OCI-LY3 (cell line): ENCODE data around the gene ZCCHC3.

ENCODE experiments used
- EZH2phosphoT487 ChIP-seq: fragments of 200-600 bp; shearing (Covaris generic); IDR thresholded peaks from 2 replicates; pipeline ENCODE4 v1.6.1; 2018; ENCODE audit warnings: antibody characterized with exemption, mixed run types, low read depth
- TF ChIP-seq, protein P1 (sequence below): fragments of 200-600, 300-600 bp; sonication (generic); IDR thresholded peaks from 2 replicates; pipeline ENCODE4 v1.5.1; 2014; ENCODE audit warnings: antibody characterized with exemption, low read length, low read depth

DNA sequence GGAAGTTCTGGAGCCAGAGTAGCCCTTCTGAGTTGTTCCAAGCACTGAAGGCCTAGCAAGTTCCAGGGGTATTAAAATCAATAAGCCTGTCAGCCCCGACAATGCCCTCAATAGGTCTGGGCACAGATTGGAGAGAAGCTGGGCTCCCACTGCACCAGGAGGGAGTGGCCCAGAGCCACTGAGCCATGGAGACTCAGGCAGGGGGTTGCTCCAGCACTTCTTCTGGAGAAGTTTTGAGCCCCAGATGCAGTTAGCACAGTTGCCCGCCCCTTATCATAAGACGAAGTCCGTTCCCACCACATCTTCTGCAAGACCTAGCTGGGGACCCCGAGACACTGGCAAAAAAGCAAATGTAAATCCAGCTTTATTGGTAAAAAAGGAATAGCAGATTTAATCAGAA is 26.9 kb upstream of the ZCCHC3 start:
- TF ChIP-seq, protein P1, sequence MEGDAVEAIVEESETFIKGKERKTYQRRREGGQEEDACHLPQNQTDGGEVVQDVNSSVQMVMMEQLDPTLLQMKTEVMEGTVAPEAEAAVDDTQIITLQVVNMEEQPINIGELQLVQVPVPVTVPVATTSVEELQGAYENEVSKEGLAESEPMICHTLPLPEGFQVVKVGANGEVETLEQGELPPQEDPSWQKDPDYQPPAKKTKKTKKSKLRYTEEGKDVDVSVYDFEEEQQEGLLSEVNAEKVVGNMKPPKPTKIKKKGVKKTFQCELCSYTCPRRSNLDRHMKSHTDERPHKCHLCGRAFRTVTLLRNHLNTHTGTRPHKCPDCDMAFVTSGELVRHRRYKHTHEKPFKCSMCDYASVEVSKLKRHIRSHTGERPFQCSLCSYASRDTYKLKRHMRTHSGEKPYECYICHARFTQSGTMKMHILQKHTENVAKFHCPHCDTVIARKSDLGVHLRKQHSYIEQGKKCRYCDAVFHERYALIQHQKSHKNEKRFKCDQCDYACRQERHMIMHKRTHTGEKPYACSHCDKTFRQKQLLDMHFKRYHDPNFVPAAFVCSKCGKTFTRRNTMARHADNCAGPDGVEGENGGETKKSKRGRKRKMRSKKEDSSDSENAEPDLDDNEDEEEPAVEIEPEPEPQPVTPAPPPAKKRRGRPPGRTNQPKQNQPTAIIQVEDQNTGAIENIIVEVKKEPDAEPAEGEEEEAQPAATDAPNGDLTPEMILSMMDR, result no peak
- no peak for TF ChIP-seq EZH2phosphoT487
